HEK293 (cell line): Measurements from ENCODE around the gene PCDH9.

Source experiments
- BCL11A ChIP-seq: fragments of 450-650 bp; formaldehyde crosslinking; IDR thresholded peaks from 2 replicates; pipeline ENCODE4 v1.5.1; 2016; ENCODE audit warnings: low read depth, missing biosample characterization, missing genetic modification characterization
- KLF1 ChIP-seq: fragments of 450-650 bp; formaldehyde crosslinking; IDR thresholded peaks from 2 replicates; pipeline ENCODE4 v1.5.1; 2016; ENCODE audit warnings: missing biosample characterization, missing genetic modification characterization
- MEIS1 ChIP-seq: sonication (generic); formaldehyde crosslinking; IDR thresholded peaks from 2 replicates; pipeline ENCODE4 v1.8.1; 2022; ENCODE audit warnings: missing genetic modification reagents, mild to moderate bottlenecking, borderline replicate concordance
- TCF7L2 ChIP-seq: IDR thresholded peaks from 2 replicates; pipeline ENCODE4 v1.6.1; 2011; ENCODE audit warnings: low read depth, mild to moderate bottlenecking, inconsistent platforms, low read length, moderate library complexity, borderline replicate concordance
- YY1 ChIP-seq: fragments of 450-650 bp; formaldehyde crosslinking; IDR thresholded peaks from 2 replicates; pipeline ENCODE4 v1.5.1; 2018; ENCODE audit warnings: missing biosample characterization, missing genetic modification characterization
- ZNF274 ChIP-seq, 2 experiments: fragments of 200-500 bp in 1 of 2; fragments of 450-650 bp in 1 of 2; sonication (Bioruptor generic) in 1 of 2; formaldehyde crosslinking in 1 of 2; IDR thresholded peaks; 2 replicates each; pipeline versions ENCODE4 v1.5.1 to v1.6.1; 2014 to 2016; ENCODE audit warnings: borderline replicate concordance in 1 of 2, inconsistent platforms in 1 of 2, low read length in 1 of 2, missing biosample characterization in 1 of 2, missing genetic modification characterization in 1 of 2
- ZNF571 ChIP-seq: fragments of 450-650 bp; formaldehyde crosslinking; IDR thresholded peaks from 2 replicates; pipeline ENCODE4 v1.5.0; 2017; ENCODE audit warnings: missing biosample characterization, missing genetic modification characterization
- ZNF626 ChIP-seq: fragments of 450-650 bp; sonication (Bioruptor Pico); formaldehyde crosslinking; IDR thresholded peaks from 2 replicates; pipeline ENCODE4 v1.5.1; 2018; ENCODE audit warnings: missing biosample characterization, missing genetic modification characterization, inconsistent platforms
- ZNF837 ChIP-seq: fragments of 450-650 bp; formaldehyde crosslinking; IDR thresholded peaks from 2 replicates; pipeline ENCODE4 v1.5.1; 2016; ENCODE audit warnings: missing biosample characterization, missing genetic modification characterization
- TF ChIP-seq, protein P1 (sequence below): fragments of 450-650 bp; formaldehyde crosslinking; IDR thresholded peaks from 2 replicates; pipeline ENCODE4 v1.5.1; 2016; ENCODE audit warnings: missing biosample characterization, missing genetic modification characterization
- TF ChIP-seq, protein P2 (sequence below): sonication (generic); formaldehyde crosslinking; IDR thresholded peaks from 2 replicates; pipeline ENCODE4 v1.8.1; 2022; ENCODE audit warnings: mild to moderate bottlenecking, moderate library complexity, missing genetic modification reagents
- TF ChIP-seq, protein P3 (sequence below): fragments of 450-650 bp; formaldehyde crosslinking; IDR thresholded peaks from 2 replicates; pipeline ENCODE4 v1.5.1; 2016; ENCODE audit warnings: missing biosample characterization, missing genetic modification characterization, low read depth

DNA sequence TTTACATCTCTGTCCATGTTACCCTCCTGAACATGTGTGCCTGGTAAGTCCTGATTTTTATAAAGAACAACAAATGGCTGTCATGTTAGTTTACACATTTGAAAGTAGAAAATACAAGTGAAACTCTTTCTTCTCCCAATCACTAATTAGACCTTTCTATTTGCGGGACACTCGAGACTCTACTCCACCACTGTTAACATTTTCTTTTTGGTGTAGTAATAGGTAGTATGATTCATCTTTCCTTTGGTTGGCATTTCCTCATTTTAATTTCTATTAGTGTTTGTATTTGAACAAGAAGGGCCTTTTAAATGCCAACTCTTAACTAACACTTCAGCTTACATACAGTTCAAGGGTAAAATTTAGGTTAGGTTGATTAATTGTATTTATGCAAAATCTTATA lies 371.1 kb downstream of the PCDH9 start:
- TF ChIP-seq ZNF571 (tag by site-specific recombination) = no peak
- TF ChIP-seq ZNF837 = no peak
- no peak for TF ChIP-seq YY1
- TF ChIP-seq ZNF626 (tag by site-specific recombination) = no peak
- TF ChIP-seq, protein P1, sequence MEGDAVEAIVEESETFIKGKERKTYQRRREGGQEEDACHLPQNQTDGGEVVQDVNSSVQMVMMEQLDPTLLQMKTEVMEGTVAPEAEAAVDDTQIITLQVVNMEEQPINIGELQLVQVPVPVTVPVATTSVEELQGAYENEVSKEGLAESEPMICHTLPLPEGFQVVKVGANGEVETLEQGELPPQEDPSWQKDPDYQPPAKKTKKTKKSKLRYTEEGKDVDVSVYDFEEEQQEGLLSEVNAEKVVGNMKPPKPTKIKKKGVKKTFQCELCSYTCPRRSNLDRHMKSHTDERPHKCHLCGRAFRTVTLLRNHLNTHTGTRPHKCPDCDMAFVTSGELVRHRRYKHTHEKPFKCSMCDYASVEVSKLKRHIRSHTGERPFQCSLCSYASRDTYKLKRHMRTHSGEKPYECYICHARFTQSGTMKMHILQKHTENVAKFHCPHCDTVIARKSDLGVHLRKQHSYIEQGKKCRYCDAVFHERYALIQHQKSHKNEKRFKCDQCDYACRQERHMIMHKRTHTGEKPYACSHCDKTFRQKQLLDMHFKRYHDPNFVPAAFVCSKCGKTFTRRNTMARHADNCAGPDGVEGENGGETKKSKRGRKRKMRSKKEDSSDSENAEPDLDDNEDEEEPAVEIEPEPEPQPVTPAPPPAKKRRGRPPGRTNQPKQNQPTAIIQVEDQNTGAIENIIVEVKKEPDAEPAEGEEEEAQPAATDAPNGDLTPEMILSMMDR (tag by site-specific recombination) = no peak
- TF ChIP-seq, protein P2, sequence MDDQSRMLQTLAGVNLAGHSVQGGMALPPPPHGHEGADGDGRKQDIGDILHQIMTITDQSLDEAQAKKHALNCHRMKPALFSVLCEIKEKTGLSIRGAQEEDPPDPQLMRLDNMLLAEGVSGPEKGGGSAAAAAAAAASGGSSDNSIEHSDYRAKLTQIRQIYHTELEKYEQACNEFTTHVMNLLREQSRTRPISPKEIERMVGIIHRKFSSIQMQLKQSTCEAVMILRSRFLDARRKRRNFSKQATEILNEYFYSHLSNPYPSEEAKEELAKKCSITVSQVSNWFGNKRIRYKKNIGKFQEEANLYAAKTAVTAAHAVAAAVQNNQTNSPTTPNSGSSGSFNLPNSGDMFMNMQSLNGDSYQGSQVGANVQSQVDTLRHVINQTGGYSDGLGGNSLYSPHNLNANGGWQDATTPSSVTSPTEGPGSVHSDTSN (CRISPR knock-in tag) = no peak
- no peak for TF ChIP-seq TCF7L2
- no peak for TF ChIP-seq KLF1 (tag by site-specific recombination)
- no peak for TF ChIP-seq BCL11A (tag by site-specific recombination)
- no peak for TF ChIP-seq ZNF274 (IDR thresholded peaks at IDR 0.05; ENCODE audit: low read length)
- TF ChIP-seq ZNF274 (tag by site-specific recombination; IDR thresholded peaks at IDR 0.05; ENCODE audit: borderline replicate concordance) = no peak
- TF ChIP-seq, protein P3, sequence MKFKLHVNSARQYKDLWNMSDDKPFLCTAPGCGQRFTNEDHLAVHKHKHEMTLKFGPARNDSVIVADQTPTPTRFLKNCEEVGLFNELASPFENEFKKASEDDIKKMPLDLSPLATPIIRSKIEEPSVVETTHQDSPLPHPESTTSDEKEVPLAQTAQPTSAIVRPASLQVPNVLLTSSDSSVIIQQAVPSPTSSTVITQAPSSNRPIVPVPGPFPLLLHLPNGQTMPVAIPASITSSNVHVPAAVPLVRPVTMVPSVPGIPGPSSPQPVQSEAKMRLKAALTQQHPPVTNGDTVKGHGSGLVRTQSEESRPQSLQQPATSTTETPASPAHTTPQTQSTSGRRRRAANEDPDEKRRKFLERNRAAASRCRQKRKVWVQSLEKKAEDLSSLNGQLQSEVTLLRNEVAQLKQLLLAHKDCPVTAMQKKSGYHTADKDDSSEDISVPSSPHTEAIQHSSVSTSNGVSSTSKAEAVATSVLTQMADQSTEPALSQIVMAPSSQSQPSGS (tag by site-specific recombination) = no peak
- no peak for TF ChIP-seq MEIS1
